8988T (cell line): Measurements from ENCODE around the gene MPIG6B.
A peak's percentile ranks its signal among the peaks of the same experiment; 100 is the strongest.

Experiments
- DNase-seq: peaks from one replicate; pipeline ENCODE4 v3.0.0; 2011

The MPIG6B gene

DNA sequence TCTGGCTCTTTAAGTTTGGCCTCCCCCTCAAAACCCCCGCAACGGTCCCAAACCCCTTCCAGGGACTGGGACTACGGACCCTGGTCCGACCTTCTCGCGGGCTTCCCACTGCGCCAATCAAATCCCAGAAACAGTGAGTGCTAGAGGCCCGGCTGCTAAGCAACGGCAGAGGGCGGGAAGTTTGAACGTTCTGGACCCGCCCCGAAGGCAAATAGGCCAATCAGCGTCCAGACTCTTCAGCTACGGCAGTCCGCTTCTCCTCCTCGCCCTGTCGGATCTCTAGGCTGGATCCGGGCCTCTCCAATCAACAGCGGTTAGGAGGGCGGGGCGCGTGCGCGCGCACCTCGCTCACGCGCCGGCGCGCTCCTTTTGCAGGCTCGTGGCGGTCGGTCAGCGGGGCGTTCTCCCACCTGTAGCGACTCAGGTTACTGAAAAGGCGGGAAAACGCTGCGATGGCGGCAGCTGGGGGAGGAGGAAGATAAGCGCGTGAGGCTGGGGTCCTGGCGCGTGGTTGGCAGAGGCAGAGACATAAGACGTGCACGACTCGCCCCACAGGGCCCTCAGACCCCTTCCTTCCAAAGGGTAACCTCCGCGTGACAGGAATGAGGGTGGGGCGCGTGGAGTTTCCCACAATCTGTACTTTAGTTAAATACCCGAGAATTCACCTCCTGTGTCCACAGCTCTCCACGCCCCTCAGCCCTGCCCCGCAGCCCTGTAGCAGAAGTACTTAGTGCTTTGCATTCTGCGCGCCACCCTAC is 16.6 kb downstream of the MPIG6B start, which contains the start of gene MSH5:
TSS of gene MSH5 (plus strand) at position 367 of the 758 bp plus-strand sequence. CDS start 462 bp downstream, outside the sequence.
- DNase-seq, result peak; percentile 91

DNA sequence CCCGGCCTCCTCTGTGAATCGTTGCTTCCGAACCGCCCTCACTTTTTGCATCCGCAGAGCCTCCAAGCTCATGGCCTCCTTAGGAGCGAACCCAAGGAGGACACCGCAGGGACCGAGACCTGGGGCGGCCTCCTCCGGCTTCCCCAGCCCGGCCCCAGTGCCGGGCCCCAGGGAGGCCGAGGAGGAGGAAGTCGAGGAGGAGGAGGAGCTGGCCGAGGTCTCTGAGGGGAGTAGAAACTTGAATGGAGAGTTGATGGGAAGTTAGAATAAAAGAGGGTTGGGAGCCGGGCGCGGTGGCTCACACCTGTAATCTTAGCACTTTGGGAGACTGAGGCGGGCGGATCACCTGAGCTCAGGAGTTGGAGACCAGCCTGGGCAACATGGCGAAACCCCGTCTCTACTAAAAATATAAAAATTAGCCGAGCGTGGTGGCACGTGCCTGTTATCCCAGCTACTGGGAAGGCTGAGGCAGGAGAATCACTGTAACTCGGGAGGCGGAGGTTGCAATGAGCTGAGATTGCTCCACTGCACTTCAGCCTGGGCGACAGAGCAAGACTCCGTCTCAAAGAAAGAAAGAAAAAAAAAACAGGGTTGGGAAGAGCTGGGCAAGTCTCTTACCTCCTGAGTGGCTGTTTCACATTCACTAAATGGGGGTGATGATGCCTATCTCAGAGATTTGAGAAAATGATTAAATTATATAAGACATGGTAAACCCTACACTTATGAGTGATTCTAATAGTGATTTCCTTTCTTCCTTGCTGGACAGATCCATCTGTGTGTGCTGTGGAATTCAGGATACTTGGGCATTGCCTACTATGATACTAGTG is 17.4 kb downstream of the MPIG6B start:
- DNase-seq, result no peak

DNA sequence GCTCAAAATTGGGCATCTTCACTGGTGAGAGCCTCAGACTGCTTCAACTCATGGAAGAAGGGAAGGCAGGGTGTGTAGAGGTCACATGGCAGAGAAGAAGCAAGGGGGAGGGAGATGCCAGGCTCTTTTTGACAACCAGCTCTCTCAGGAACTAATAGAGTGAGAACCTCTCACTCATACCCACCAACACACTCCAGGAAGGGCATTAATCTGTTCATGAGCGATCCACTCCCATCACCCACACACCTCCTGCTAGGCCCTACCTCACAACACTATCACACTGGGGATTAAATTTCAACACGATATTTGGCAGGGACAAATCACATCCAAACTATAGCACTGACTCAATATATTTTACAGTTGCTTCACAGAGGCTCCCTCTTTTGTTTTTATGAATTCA is 18.6 kb downstream of the MPIG6B start:
- no peak for DNase-seq

DNA sequence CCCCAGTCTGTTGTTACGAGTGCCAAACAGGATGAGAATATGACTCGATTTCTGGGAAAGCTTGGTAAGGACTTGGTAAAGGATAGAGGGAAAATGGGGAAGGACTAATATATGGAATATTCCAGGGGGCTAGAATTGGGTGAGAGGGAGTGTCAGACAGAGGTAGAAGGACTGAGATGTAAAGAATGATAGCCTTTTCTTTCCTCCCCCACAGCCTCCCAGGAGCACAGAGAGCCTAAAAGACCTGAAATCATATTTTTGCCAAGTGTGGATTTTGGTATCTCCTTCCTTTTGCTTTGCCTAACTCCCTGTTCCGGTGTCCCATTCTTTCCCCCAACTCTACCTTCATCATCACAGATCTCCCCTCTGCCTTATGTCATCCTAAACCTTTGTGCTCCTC is 19.7 kb downstream of the MPIG6B start:
- no peak for DNase-seq

DNA sequence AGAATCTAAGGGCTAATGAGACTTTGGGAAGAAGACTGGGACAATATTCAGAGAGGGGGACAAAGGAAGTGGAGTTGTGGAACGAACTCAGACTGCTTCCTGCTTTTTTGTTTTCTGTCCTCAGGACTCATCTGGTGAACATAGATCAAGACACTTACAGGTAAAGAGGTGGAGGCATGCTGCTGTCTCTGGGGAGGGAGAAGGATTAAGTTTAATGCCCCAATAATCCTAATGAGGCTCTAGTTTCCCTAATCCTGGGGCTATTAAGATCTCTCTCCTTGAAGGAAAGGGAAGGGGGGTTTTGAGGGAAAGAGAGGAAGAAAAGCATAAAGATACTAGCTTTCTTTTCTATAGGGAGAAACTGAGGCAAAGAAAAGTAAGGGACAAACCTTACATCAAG is 21.2 kb downstream of the MPIG6B start:
- DNase-seq, result no peak

DNA sequence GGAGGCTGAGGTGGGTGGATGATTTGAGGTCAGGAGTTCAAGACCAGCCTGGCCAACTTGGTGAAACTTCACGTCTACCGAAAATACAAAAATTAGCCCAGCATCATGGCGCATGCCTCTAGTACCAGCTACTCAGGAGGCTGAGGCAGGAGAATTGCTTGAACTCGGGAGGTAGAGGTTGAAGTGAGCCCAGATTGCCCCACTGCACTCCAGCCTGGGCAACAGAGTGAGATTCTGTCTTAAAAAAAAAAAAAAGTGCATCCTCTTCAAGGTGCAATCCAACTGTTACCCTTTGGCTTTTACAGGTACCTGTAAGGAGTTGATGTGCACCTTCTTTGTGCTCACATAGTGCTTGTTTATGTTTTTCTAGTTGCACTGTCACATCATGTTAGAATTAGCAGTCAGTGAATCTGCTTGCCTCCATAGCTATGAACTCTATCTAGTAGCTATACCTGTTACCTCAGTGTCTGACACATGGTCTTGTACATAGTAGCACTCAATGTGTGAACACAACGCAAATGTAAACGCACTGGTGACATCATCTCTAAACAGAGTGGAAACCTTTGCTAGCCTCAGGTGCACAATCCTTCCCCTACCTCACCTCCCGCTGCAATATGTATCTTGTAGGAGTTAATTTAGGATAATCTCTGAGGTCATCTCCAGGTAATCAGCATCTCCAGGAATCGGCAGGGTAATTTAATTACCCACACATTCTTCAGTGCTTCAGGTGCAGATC is 26.3 kb downstream of the MPIG6B start:
- DNase-seq, result no peak

DNA sequence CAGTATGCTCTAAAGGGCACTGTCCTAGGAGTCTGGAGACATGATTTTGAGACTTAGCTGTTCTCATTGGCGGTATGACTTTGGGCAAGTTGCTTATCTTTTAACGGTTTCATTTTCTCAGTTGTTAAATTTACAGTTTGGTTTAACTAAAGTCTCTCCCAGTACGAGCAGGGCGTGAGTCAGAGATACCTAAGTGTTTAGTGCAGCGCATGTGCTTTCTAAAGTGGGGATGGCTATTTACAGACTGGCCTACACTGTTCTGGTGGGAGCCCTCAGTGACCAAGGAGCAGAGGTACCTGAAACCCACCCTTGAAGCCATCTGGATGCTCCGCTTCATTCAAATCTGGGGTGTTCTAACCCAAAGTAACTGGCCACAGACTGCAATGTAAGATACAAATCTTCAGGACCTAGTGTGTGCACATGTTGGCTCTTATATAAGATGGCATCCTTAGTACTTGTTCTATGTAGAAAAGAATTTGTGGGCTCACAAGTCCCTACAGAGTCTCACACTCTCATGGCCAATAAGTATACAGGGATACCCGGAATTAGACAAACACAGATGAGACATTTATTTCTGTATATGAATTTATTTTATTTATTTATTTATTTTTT is 27.3 kb downstream of the MPIG6B start:
- DNase-seq, result no peak

DNA sequence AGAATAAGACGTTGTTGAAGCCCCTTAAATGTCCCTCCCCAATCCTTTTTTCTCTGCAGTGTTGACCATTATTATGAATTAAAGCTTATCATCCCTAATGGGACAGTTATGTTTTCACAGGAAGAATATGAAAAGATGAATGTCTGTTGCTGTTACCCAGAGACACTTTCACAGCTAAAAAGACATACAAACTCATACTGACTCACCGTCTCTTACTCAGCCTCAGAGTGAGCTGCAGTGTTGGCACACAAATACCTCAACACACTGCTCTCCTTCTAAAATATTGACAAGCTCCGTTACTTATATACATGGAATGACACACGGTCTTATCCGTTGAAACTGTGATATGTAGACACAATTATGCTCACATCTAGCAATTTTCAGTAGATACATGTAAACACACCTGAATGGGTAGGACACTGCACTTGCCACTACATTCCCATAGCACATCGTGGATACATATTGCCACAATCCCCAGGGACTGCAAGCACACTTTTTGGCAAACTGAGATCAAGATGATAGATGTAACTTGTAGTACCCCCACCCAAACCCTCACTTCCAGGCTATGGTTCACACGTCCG is 29.7 kb downstream of the MPIG6B start:
- DNase-seq, result no peak

DNA sequence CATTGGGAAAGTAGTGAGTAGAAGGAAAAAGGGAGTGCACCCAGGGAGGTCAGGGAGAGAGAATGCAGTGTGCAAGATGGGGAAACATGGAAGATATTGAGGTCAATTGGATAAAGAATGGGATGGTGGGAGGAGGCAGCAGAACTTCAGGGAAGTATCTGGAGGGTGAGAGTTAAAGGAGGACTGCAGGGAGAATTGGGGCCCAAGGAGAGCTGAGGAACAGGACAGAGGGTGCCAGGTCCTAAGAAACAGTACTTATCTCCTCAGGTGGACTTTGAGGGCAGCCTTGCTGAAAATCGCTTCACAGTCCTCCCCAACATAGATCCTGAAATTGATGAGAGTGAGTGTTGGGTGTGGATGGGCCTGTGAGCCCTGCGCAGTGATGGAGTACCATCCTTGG is 35.1 kb downstream of the MPIG6B start:
- no peak for DNase-seq

DNA sequence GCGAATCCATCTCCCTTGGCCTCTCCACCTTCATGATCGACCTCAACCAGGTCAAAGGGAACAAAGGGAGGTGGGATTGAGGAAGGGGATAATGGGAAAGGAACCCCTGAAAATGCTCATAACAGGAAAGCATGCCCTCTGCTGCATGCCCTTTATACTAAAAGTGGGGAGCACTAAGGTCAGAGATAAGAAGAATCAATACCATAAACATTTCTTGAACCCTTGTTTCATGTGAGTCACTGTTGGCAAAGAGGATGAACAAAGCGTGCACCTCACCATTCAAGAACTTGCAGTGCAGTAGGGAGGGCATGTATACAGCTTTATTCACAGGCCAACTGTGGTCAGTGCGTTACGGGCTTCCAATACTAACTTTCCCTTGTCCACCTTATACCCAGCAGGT is 37.6 kb downstream of the MPIG6B start:
- DNase-seq, result no peak

DNA sequence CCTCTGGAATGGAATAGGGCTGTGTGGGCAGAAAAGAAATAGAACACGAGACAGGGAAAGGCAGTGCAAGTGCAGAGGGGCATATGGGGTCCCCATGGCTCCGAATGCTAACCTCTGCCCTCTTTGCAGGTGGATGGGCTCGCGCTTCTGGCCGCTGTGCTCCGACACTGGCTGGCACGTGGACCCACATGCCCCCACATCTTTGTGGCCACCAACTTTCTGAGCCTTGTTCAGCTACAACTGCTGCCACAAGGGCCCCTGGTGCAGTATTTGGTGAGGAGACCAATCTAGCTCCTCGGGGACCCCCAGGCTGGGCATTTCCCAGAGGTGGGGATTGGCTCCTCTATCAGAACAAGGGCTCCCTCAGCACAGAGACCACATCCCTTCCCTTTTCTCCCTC is 38.2 kb downstream of the MPIG6B start:
- no peak for DNase-seq

DNA sequence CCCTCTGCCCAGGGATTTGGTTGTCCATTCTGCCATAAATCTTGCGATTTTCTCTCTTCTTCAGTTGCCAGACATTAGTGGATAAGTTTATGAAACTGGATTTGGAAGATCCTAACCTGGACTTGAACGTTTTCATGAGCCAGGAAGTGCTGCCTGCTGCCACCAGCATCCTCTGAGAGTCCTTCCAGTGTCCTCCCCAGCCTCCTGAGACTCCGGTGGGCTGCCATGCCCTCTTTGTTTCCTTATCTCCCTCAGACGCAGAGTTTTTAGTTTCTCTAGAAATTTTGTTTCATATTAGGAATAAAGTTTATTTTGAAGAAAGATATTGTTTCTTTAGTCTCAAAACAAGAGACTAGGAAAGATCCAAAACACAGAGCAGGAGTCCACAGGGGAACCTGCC is 39.2 kb downstream of the MPIG6B start, which contains the start of gene SAPCD1:
TSS of gene SAPCD1 (plus strand) at position 301 of the 400 bp plus-strand sequence. CDS start 399 bp downstream, outside the sequence.
- no peak for DNase-seq

DNA sequence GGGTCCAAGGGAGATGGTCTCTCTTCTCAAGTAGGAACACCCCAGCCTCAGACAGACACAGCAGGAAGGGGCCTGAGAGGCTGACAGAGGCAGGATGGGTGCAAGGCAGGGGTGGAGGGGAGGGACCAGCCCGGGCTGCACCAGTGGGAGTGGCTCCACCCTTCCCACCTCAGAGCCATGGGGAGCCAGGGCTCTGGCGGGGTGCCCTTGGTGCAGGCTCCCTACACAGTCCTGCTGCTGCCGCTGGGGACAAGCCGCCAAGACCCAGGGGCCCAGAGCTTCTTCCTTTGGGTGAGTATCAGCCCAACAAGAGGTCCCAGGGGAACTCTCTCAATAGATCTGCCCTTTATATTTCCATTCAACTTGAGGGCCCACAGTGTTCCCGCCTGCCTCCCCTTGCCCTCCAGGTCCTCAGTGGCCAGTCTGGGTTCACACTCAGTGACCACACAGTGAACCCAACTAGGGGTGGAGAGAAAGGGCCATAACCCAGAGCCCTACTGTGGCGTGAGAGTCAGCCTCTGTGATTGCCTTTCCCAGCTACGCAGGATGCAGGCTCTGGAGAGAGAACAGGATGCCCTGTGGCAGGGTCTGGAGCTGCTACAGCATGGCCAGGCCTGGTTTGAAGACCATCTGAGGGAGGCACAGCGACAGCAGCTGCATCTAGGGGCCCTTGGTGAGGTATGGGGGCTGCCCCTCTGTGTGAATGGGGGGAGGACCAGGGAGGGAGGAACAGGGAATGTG is 39.9 kb downstream of the MPIG6B start:
- no peak for DNase-seq

DNA sequence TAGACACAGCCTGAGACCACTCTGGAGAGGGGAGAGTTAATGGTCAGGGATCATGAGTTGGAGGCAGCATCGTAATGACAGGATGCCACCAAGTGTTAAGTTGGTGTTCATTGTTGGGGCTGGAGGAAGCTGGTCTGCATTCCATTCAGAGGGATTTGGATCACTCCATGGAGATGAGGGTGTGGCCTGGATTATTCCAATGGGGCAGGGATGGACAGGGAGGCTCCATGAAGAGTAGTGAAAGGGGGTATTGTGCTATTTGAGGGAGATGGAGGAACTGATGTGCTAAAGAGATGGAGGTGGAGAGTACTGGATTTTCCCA is 40.4 kb downstream of the MPIG6B start:
- no peak for DNase-seq

DNA sequence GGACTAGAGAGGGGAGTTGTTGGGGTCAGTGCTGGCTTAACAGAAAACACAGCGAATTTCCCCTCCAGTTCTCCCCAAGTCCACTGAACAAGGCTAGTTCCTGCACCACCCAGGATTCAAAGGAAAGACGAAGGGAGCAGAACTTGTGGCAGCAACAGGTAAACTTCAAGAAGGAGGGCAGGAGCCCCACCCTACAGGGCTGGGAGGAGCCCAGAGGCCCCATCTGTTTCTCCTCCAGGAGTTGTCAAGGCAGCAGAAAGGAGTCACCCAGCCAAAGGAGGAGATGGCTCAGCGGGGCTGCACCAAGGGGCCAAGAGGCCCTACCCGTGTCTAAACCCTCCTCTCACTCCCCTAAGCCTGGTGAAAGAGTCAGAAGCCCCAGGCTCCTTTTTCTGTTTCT is 41.0 kb downstream of the MPIG6B start:
- DNase-seq, result no peak

DNA sequence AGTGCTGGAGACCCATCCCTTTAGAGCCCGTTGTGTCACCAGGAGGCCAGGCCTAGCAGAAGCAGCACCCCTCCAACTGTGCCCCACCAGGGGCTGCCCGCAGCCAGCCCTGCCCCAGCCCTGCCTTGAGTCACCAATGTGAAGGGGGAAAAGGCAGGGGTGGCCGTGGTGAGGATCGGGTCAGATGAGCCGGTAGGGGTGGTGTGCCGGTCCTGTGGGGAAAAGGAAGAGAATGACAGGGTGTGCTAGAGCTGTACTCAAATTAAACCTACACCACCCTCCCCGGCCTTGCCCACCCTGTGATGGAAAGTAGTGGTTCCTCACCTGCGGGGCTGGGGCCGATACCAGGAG is 42.4 kb downstream of the MPIG6B start:
- DNase-seq, result no peak

DNA sequence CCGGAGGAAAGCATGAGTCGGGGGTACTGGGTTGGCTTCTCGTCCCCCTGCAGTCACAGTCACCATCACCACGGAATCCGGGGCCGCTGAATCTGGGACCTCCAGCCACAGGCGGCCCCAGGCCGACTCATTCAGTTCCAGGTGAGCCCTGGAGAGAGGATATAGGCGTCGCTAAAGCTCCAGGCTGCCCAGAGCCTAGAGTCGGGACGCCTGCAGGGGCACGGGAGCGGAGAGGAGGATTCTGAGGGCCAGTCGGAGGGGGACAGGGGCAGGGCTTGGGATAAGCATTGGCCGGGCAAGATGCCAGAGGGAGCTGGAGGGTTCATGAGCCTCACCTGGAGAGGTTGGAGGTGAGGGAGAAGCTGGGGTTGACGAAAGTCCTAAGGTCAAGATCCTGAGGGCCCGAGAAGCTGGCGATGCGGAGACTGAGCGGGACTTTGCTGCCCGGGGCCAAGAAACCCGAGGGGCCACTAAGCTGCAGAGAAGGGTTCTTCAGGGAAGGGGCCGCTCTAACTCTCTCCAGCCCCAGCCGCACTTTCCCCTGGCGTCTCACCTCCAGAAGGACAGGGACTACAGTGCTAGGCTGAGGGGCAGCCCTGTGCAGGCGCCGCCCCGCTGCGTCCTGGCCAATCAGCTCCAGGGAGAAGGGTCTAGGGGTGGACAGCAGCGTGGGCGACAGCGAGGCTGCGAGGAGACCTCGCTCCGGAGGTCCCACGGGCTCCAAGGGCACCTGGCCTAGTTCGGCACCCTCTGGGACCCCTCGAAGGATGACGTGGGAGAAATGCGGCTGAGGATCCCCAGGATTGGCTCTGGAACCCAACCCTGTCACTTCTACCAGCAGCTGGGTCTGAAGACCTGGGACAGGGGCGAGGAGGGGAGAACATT is 43.0 kb downstream of the MPIG6B start:
- DNase-seq, result no peak

DNA sequence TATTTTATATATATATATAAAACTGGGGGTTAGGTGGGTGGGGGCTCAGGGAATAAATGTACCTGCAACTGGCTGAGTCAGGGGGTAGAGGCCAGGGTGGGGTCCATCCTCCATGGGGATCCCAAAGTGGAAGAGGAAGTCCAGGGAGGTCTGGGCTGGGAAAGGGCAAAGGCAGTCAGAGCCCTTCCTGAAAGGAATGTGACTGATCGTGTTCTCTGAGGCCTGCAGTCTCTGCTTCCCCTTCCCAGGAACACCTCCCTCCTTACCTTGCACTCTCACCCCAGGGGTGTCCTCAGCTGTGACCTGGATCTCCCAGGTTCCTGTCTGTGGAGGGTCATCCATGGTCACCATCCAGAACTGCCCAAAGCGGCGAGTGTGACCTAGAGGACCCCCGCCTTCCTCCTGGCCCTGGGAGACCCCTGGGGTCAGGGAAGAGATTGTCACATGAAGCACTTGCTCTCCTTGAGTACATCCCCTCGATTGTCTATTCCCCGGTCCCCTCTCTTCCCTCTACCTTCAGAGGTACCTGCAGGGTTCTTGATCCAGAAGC is 44.0 kb downstream of the MPIG6B start:
- DNase-seq, result no peak

DNA sequence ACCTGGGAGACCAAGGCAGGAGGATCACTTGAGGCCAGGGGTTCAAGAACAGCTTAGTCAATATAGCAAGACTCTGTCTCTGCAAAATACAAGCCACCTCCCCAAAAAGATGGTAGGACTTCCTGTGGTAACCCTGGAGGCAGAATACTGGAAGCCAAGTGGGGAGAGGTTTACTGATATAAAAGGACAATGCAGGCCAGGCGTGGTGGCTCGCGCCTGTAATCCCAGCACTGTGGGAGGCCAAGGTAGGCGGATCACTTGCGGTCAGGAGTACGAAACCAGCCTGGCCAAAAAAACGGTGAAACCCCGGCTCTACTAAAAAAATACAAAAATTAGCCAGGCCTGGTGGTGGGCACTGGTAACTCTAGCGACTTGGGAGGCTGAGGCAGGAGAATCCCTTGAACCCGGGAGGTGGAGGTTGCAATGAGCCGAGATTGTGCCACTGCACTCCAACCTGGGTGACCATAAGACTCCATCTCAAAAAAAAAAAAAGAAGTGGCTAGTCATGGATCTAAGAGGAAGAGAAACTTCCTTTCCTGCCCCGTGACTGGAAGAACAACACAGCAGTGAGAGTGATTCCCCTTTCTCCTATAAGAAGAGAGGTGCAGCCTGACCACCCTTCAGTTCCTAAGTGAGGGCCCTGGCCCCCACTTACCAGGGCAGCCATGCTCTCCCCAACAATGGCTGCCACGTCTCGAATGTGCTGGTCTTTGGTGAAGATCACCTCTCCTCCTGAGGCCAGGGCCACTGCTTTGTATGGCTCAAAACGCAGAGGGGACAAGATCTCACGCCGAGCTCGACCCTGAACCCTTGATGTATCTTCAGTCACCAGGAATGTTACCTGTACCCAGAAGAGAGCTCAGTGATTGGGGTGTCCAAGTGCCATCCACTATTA is 45.4 kb downstream of the MPIG6B start:
- no peak for DNase-seq
